Neural progenitor cell (in vitro differentiated cells): ENCODE results near the gene GRIK5. TPM values are rescaled to one million over a fixed set of nuclear protein-coding genes. Genes with fewer than 3 reads are reported as not detected.

Experiments used
- DNase-seq: peaks from one replicate; pipeline ENCODE4 v3.0.0-alpha.2; 2016; ENCODE audit warnings: low spot score
- H2AFZ ChIP-seq: fragments of 200-600 bp; sonication (generic); replicated peaks from 2 replicates; pipeline ENCODE4 v1.6.1; 2016; ENCODE audit warnings: antibody characterized with exemption
- H3F3A ChIP-seq: fragments of 200-600 bp; sonication (generic); 2 replicates; pipeline ENCODE4 v1.6.1; 2016; ENCODE audit warnings: antibody characterized with exemption, low read depth
- H3K27ac ChIP-seq: fragments of 200-600 bp; sonication (generic); 2 replicates; pipeline ENCODE4 v1.5.1; 2016; ENCODE audit warnings: mild to moderate bottlenecking
- H3K27me3 ChIP-seq: fragments of 200-600 bp; sonication (generic); 2 replicates; pipeline ENCODE4 v1.6.1; 2016; ENCODE audit warnings: mild to moderate bottlenecking, moderate library complexity
- H3K36me3 ChIP-seq: fragments of 200-600 bp; sonication (generic); 2 replicates; pipeline ENCODE4 v1.5.1; 2016
- H3K4me1 ChIP-seq: fragments of 200-600 bp; sonication (generic); 2 replicates; pipeline ENCODE4 v1.6.1; 2016; ENCODE audit warnings: mixed run types
- H3K4me2 ChIP-seq: fragments of 200-600 bp; sonication (generic); 2 replicates; pipeline ENCODE4 v1.6.1; 2016
- H3K4me3 ChIP-seq: fragments of 200-600 bp; sonication (generic); 2 replicates; pipeline ENCODE4 v1.5.1; 2016
- H3K79me2 ChIP-seq: fragments of 200-600 bp; sonication (generic); 2 replicates; pipeline ENCODE4 v1.6.1; 2016; ENCODE audit warnings: low read depth
- H3K9ac ChIP-seq: fragments of 200-600 bp; sonication (generic); 2 replicates; pipeline ENCODE4 v1.6.1; 2016
- H3K9me3 ChIP-seq: fragments of 200-600 bp; sonication (generic); 2 replicates; pipeline ENCODE4 v1.5.1; 2016; ENCODE audit warnings: low read depth
- H4K20me1 ChIP-seq: fragments of 200-600 bp; sonication (generic); 2 replicates; pipeline ENCODE4 v1.6.1; 2016; ENCODE audit warnings: low read depth
- H3K27ac Mint-ChIP-seq: 3 replicates; pipeline ENCODE4 v1.8.0; 2021; ENCODE audit warnings: mixed read lengths
- H3K27me3 Mint-ChIP-seq: 2 replicates; pipeline ENCODE4 v1.8.0; 2022; ENCODE audit warnings: low read depth, mild to moderate bottlenecking, inconsistent platforms, moderate library complexity, mixed read lengths; ENCODE audit not compliant: insufficient read depth
- H3K36me3 Mint-ChIP-seq: 3 replicates; pipeline ENCODE4 v1.8.0; 2021; ENCODE audit warnings: mixed read lengths
- H3K4me1 Mint-ChIP-seq: 3 replicates; pipeline ENCODE4 v1.8.0; 2021; ENCODE audit warnings: mixed read lengths
- H3K4me3 Mint-ChIP-seq: 3 replicates; pipeline ENCODE4 v1.8.0; 2021; ENCODE audit warnings: mild to moderate bottlenecking, moderate library complexity, mixed read lengths
- H3K9me3 Mint-ChIP-seq: 3 replicates; pipeline ENCODE4 v1.8.0; 2020; ENCODE audit warnings: mixed read lengths
- CTCF ChIP-seq: fragments of 200-600 bp; sonication (generic); IDR thresholded peaks from 2 replicates; pipeline ENCODE4 v1.5.1; 2017; ENCODE audit warnings: antibody characterized with exemption, mild to moderate bottlenecking
- EZH2 ChIP-seq: fragments of 200-600 bp; sonication (generic); IDR thresholded peaks from 2 replicates; pipeline ENCODE4 v1.6.1; 2017; ENCODE audit warnings: antibody characterized with exemption, mild to moderate bottlenecking, moderate library complexity
- EZH2phosphoT487 ChIP-seq: fragments of 200-600 bp; sonication (generic); IDR thresholded peaks from 2 replicates; pipeline ENCODE4 v1.6.1; 2017; ENCODE audit warnings: antibody characterized with exemption
- total RNA-seq: library from RNA; depleted of rRNA; stranded (reverse); fragments of >200 nt; gene quantifications from 2 replicates; pipeline ENCODE4 v1.2.3, GENCODE V29; 2015; ENCODE audit warnings: low replicate concordance

The GRIK5 gene
- total RNA-seq, 1 donor from 2014 or later = 5.8 TPM

GRCh38 chr19:42086188-42086736 lies 16.3 kb upstream of the GRIK5 start:
- H3K27ac Mint-ChIP-seq = no peak overlapping the region

GRCh38 chr19:42083537-42083936 lies 13.5 kb upstream of the GRIK5 start:
- Mint-ChIP-seq H3K27me3 (peaks cover 2% of the 10 kb centered on the region), H3K4me3 (no peak overlapping the region), H3K4me1 (peaks cover 11% of the 10 kb centered on the region), H3K9me3 (no peaks in the 10 kb centered on the region), H3K27ac (no peak overlapping the region), H3K36me3 (peaks cover 18% of the 10 kb centered on the region)
- H4K20me1 ChIP-seq = peaks cover 44% of the 10 kb centered on the region
- no peak overlapping the region for H3K4me3 ChIP-seq
- H2AFZ ChIP-seq = no peak overlapping the region
- no peak overlapping the region for H3K27ac ChIP-seq
- DNase-seq = no peak
- peaks cover 30% of the 10 kb centered on the region for H3K79me2 ChIP-seq
- H3K36me3 ChIP-seq = no peaks in the 10 kb centered on the region
- H3F3A ChIP-seq = peaks cover 28% of the 10 kb centered on the region
- H3K9ac ChIP-seq = no peak overlapping the region
- H3K4me1 ChIP-seq = no peaks in the 10 kb centered on the region
- H3K9me3 ChIP-seq = no peaks in the 10 kb centered on the region
- TF ChIP-seq CTCF (no peak), EZH2 (no peak), EZH2phosphoT487 (no peak)
- H3K27me3 ChIP-seq = no peaks in the 10 kb centered on the region
- H3K4me2 ChIP-seq = no peak overlapping the region

More at GRCh38 chr19:42086188-42086736, 16.3 kb upstream of the GRIK5 start:
- peaks cover 28% of the 10 kb centered on the region for H3F3A ChIP-seq
- no peak overlapping the region for H2AFZ ChIP-seq
- H3K4me1 ChIP-seq = peaks cover 5% of the 10 kb centered on the region
- Mint-ChIP-seq H3K27me3 (peaks cover 5% of the 10 kb centered on the region), H3K36me3 (peaks cover 11% of the 10 kb centered on the region), H3K4me1 (peaks cover 8% of the 10 kb centered on the region), H3K9me3 (no peaks in the 10 kb centered on the region), H3K4me3 (no peak overlapping the region)
- no peak overlapping the region for H3K9ac ChIP-seq
- no peak for TF ChIP-seq CTCF
- TF ChIP-seq EZH2phosphoT487 = no peak
- no peak for TF ChIP-seq EZH2
- peaks cover 12% of the 10 kb centered on the region for H3K79me2 ChIP-seq
- H3K27ac ChIP-seq = no peak overlapping the region
- no peaks in the 10 kb centered on the region for H3K27me3 ChIP-seq
- H3K36me3 ChIP-seq = no peaks in the 10 kb centered on the region
- no peak overlapping the region for H3K4me3 ChIP-seq
- H4K20me1 ChIP-seq = peaks cover 16% of the 10 kb centered on the region
- DNase-seq = no peak
- no peak overlapping the region for H3K4me2 ChIP-seq
- no peaks in the 10 kb centered on the region for H3K9me3 ChIP-seq

GRCh38 chr19:42081584-42082203 lies 11.7 kb upstream of the GRIK5 start:
- no peak overlapping the region for H3K4me3 Mint-ChIP-seq
- peaks cover 3% of the 10 kb centered on the region for H3K4me1 ChIP-seq
- no peaks in the 10 kb centered on the region for H3K36me3 ChIP-seq
- H3K9me3 Mint-ChIP-seq = no peaks in the 10 kb centered on the region
- H4K20me1 ChIP-seq = peaks cover 62% of the 10 kb centered on the region
- peaks cover 49% of the 10 kb centered on the region for H3K79me2 ChIP-seq
- peaks cover 22% of the 10 kb centered on the region for H3K4me1 Mint-ChIP-seq
- no peaks in the 10 kb centered on the region for H3K9me3 ChIP-seq
- no peak overlapping the region for H3K9ac ChIP-seq
- DNase-seq = no peak
- no peak overlapping the region for H3K4me2 ChIP-seq
- H3K4me3 ChIP-seq = no peak overlapping the region
- TF ChIP-seq CTCF = peak; percentile 36
- TF ChIP-seq EZH2phosphoT487 = no peak
- no peak overlapping the region for H3K27ac ChIP-seq
- H2AFZ ChIP-seq = no peak overlapping the region
- H3K27ac Mint-ChIP-seq = no peak overlapping the region
- peaks cover 28% of the 10 kb centered on the region for H3F3A ChIP-seq
- no peaks in the 10 kb centered on the region for H3K27me3 ChIP-seq
- peaks cover 28% of the 10 kb centered on the region for H3K36me3 Mint-ChIP-seq
- H3K27me3 Mint-ChIP-seq = no peaks in the 10 kb centered on the region
